GM12864 (cell line): ENCODE data around the gene GPRC6A.
A peak's percentile ranks its signal among the peaks of the same experiment; 100 is the strongest.

Experiments
- DNase-seq: peaks from one replicate; pipeline ENCODE4 v3.0.0-alpha.2; 2011; ENCODE audit warnings: low read depth
- H3K4me3 ChIP-seq: 2 replicates; pipeline ENCODE4 v1.5.1; 2011; ENCODE audit warnings: mild to moderate bottlenecking, low read depth, low read length, control low read depth
- CTCF ChIP-seq: IDR thresholded peaks from 2 replicates; pipeline ENCODE4 v1.5.1; 2011; ENCODE audit warnings: low read depth, mild to moderate bottlenecking, moderate library complexity, low read length, control low read depth, inconsistent platforms; ENCODE audit errors: missing control alignments

GPRC6A gene

DNA sequence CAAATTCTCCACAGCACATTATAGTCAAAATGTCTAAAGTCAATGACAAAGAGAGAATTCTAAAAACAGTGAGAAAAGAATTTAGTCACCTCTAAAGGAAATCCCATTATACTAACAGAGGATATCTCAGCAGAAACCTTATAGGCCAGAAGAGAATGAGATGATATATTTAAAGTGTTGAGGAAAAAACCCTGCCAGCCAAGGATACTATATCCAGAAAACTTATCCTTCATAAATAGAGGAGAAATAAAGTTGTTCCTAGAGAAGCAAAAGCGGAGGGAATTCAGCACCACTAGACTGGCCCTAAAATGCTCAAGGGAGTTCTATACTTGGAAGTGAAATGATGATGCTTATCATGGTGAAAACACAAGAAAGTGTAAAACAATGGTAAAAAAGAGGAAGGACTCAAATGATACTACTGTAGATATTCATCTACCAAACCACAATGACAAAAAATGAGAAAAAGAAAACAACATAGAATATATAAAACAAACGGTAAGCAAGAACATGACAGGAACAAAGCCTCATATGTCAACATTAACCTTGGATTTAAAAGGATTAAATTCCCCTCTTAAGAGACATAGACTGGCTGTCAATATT, 16.7 kb downstream of the GPRC6A start:
- no peak for DNase-seq
- no peak for TF ChIP-seq CTCF
- H3K4me3 ChIP-seq: no peak overlapping the region

DNA sequence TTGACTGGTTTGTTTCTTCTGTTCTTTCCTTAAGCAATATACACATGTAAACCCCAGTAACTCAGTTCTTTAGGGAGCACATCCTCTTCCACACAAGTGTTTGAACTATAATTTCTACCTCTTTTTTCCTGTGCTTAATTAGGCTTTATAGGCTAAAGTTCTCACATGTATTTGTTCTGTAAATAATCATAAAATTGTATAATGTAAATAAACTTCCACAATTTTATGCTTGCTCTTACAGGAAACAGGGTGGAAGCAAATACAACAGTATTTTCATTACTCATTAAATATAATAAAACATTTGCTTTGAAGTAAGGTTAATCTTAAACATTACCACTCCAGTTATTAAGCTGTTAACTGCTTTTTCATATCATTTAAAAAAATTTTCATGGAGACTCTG, 26.9 kb downstream of the GPRC6A start:
- TF ChIP-seq CTCF: no peak
- no peak overlapping the region for H3K4me3 ChIP-seq
- DNase-seq: no peak

- no peak for TF ChIP-seq CTCF
- DNase-seq: no peak
- no peak overlapping the region for H3K4me3 ChIP-seq
Observed at GRCh38 chr6:116799945-116800344, 28.9 kb downstream of the GPRC6A start.

- no peak for TF ChIP-seq CTCF
- no peak for DNase-seq
- H3K4me3 ChIP-seq: no peak overlapping the region
Observed at GRCh38 chr6:116797585-116797984, 31.3 kb downstream of the GPRC6A start.

DNA sequence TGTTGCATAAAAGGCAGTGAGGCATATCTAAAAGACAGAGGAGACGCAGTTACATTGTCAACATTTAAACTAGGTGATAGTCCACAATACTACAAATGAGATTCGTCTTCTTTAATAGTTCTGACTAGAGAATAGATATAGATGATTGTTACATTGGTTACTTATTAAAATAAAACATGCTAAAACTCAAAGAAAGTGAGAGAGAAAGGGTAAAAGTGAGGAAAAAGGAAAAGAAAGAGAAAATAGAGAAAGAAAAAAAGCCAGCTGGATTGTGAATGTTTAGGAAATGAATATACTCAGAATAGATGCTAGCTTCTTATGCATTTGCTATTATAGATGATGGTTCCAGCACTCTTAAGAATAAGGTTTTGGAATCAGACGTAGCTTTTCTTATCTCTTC, 35.7 kb downstream of the GPRC6A start:
- TF ChIP-seq CTCF: no peak
- no peak for DNase-seq
- H3K4me3 ChIP-seq: no peak overlapping the region

- TF ChIP-seq CTCF: no peak
- no peak overlapping the region for H3K4me3 ChIP-seq
- no peak for DNase-seq
Observed at GRCh38 chr6:116783852-116784251, 45.0 kb downstream of the GPRC6A start.

DNA sequence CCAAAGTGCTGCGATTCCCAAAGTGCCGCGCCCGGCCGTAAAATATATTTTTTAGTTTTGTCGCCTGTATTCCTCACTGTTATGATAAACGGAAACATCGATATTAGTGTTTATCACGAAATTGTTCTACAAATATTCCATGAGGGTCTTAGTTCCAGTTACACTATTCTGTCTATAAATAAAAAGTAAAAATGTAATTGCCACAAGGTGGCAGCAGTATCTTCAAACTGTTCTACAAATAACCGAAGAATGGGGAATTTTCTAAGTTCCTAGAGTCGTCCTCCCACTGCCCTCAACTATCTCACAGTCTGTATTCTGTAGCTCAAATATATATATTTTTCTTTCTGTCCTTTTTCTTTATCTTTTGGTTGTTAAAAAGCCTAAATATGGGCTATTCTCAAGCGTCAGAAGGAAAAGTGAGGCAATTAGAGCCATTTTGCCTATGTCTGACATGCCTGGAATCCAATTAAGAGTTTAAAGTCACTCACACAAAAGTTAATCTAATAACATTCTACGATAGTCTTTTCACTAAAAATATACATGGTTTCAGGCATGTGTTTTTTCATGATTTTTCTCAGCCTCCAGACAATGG, 49.2 kb downstream of the GPRC6A start:
- peak; percentile 31 for TF ChIP-seq CTCF
- H3K4me3 ChIP-seq: no peak overlapping the region
- peak; percentile 3 for DNase-seq
